HG02852 (cell line): ENCODE data around the gene CHAF1A.

Source experiments
- ATAC-seq: cut with Tn5 transposase; IDR thresholded peaks from one replicate; pipeline ENCODE4 v1.9.1; 2021; ENCODE audit warnings: mild to moderate bottlenecking, moderate library complexity; ENCODE audit not compliant: unreplicated experiment

Gene CHAF1A

DNA sequence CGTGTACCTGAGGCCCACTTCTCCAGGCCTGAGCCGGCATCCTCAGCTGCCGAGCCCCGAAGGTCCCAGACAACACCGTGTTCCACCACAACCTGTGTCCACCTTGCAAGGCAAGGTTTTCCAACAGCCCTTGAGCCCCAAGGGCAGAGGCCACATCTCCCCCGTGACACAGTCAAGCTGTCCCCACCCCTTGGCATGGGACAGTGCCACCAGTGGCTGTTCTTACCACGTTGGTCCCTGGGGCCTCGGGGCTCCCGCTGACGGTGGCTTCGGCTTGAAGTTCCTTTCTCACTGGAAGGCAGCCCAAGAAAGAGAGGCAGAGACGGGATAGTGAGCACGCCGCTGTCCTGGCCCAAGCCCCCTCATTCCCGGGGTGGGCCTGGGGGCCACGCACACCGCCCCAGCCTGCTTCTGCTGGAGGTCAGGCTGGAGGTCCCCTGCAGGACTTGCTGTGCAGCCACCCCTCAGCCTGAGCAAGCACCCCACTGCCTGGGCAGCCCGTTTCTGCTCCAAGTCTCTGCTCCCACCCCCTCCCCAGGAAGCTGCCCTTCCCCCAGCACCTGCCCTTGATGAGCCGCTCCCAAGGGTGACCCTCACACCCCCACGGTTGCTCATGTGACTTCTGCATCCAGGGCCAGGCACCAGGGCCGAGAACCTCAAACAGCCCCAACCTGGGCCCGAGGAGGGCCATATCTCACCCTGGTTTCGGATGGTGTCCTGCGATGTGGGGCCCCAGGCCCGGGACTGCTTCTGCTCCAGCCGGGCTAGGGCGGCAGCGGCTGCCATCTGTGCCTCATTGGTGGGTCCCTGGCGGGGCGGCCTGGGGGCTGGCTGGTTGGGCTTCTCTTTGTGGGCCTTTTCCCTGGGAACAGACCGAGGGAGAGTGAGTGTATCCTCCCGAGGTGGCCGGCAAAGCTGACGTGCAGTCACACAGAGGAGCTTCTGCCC is 51.1 kb downstream of the CHAF1A start:
- no peak for ATAC-seq

DNA sequence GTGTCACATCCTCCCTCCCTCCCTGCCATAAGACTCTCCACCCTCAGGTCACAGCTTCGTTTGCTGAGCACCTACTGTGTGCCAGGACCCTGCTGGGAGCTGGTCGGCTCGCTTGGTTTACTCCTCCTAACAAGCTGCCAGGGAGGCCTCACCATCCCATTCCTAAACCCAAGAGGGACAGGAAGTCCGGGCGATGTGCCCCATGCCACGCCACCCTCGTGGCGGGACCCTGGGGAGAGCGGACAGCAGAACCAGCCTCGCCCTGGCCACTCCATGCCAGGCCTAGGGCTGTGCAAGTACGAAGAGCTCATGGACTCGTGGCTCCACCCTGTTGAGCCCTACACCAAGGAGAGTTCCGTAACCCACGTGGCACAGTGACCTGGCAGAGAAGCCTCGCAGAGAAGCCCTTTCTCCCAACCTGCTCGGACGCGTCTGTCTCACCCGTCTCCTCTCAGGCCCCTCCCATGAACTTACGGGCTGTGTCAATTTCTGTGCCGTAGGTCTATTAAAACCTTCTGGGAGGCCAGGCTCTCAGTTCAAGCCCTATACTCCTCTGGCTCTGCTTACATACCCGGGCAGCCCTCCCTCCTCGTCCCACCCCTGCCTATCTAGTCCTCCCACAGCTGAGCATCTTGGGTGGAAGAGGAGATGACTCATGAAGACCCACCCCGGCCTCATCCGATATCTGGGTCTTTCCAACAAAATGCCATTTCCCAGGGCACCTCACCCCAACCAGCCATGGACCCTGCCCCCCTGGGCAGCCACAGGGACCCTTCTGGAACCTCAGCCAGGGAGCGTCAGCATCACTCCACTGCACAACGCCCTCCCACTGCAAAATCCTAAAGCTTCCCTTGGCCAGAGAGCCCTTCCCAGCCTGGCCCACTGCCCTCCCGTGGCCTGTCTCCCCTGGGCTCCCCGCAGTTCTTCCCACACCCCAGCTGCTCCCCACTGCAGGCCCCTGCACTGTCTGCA is 52.6 kb downstream of the CHAF1A start:
- ATAC-seq = no peak

DNA sequence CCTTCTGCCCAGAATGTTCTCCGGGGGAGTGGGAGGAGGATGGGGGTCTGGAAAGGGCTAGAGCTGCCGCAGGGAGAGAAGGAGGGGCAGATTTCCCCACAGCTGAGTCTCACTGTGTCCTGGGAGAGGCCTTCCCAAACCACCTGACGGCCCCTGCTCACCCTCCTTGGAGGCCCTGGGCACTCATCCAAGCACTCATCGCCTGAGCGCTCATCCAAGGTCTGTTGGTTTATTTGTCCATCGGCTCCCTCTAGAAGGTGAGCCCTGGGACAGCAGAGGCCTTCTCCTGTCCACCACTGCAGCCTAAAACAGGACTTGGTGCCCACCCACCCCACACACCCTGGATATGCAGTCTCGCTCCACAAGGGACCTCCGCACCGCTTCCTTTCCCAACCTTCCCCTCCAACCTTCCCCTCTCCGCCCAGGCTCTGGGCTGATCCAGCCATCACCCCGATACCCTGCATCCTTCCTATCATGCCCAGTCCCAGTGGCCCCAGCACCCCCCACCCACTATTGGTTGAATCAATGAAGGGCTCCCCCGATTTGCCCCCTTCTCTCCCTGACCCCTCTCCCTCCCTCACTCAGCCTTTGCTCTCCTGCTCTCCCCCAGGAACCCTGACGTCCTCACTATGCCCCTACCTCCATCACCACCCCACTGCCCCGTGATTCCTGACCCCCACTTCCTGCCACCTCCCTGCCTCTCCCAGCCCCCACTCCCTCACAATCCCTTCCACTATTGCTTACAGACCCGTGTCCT is 53.5 kb downstream of the CHAF1A start:
- ATAC-seq = no peak

DNA sequence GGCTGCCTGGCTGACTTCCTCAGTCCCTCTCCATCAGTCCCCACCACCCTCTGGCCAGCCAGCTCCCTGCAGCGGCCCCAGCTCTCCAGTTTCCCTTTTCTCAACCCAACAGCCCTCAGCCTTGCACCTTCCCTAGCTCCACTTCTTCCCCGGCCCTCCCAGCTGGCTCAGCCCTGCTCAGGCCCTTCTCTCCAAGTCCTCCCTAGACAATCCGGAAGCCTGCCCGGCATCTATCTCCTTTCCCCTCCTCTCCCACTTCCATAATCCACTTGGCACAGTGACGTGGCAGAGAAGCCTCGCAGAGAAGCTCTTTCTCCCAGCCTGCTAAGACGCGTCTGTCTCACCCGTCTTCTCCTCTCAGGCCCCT is 54.0 kb downstream of the CHAF1A start:
- no peak for ATAC-seq

DNA sequence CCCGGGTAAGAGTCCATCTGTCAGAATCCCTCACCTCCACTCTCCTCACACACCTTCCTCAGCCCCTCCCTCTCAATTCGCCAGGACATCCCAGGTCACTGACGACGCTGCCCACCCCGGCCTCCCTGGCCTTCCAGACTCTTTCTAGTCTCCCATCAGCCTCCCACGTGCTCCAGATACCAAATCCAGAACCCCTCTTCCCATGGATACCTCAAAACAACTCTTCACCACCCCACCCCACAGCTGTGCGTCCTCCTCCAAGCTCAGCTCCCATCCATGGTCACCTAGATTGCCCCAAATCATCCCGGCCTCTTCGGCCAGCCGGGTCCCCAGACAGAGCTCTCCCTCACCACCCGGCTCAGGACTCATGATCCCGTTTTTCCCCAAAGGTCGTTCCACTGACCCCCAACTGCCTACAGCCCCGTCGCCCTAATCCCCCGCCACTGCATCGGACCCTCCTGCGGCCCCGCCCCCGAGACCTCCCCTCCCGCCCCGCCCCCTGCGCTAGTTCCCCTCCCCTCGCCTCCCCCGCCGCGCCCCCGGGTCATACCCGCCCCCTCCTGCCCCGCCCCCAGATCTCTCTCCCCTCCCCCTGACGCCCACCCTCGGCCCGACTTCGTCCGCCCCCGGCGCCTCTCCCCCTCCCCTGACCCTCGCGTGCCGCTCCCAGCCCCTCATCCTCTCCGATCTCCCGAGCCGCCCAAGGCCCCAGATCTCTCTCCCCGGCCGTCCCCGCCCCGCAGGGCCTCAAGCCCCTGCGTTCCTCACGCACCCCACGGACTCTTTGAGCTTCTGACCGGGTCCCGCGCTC is 54.6 kb downstream of the CHAF1A start:
- ATAC-seq = peak; percentile 27

DNA sequence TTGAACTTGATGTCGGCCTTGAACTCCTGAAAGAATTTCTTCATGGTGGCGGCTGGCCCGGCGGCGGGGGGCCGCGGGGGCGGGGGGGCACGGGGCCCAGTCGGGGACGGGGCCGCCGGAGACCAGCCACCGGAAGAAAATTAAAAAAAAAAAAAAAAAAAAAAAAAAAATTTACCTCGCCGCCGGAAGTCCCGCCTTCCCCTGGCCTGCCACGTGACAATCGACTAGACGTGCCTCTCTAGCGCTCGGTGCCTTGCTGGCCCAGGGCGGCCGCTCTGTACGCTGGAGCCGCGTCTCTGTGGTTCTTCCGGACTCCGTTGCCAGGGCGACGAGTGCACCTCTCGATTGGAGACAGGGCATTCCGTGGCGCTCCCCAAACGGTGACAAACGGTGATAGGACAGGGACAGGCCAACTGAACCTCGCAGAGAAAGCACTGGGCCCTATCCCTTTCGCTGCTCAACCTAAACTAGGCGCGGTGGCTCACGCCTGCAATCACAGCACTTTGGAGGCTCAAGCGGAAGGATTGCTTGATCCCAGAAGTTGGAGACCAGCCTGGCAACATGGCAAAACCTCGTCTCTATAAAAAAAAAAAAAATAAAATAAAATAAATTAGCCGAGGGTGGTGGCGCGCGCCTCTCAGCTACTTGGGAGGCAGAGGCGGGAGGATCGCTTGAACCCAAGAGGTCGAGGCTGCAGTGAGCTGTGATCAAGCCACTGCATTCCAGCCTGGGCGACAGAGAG is 55.4 kb downstream of the CHAF1A start, which contains the start of gene UBXN6:
Gene UBXN6 (minus strand): TSS at position 141 of the 742 bp plus-strand sequence. CDS start 97 bp downstream, at position 44.
- ATAC-seq = peak; percentile 79

DNA sequence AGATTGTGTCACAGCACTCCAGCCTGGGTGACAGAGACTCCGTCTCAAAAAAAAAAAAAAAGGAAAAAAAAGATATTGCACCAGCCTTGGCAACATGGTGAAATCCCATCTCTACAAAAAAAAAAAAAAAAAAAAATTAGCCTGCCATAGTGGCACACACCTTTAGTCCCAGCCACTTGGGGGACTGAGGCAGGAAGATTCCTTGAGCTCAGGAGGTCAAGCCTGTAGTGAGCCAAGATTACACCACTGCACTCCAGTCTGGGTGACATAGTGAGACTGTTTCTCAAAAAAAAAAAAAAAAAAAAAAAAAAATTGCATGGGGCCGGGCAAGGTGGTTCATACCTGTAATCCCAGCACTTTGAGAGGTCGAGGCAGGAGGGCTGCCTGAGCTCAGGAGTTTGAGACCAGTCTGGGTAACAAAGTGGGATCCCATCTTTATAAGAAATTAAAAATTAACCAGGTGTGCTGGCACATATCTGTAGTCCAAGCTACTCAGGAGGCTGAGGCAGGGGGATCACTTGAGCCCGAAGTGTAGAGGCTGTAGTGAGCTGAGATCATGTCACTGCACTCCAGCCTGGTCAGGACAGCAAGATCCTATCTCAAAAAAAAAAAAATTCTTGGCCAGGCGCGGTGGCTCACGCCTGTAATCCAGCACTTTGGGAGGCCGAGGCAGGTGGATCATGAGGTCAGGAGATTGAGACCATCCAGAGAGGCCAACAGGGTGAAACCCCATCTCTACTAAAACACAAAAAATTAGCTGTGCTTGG is 62.6 kb downstream of the CHAF1A start:
- ATAC-seq = no peak

GRCh38 chr19:4467835-4468234 is 65.4 kb downstream of the CHAF1A start:
- ATAC-seq = no peak

DNA sequence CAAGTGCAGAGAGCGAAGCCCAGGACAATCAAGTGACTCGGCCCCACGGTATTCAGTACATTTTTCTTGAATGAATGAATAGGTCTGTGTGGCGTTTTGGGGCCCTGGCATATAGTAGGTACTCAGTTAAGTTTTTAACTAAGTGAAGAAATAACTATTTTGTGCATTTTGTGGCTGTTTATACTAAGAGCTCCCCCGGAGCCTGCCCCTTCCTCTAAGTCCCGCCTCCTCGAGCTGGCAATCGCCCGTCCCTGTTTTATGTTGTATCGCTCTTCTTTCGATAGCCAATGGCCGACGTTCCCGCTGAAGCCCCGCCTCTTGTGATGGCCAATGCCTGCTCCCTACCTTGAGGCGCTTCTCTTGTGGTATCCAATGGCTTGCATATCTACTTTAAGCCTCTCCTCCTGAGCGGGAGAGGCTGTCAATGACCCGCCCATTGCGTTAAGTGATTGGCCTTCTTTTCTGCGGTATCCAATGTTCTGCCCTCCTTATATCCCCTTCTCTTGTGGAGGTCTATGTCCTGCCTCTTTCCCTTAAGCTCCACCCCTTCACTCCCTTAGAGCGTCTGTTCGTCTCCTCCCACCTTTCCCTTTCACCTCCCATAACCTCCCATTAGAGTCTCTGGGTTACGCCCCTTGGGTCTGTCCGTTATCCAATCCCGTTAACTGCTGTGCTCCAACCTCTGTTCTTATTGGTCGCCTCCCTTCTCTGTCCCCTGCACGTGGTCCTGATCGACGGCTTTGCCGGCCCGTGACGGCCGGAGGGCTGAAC is 69.1 kb downstream of the CHAF1A start:
- peak; percentile 81 for ATAC-seq

- ATAC-seq = no peak
These were observed 69.9 kb downstream of the CHAF1A start, which contains the start of gene HDGFL2 for GRCh38 chr19:4472174-4472974. HDGFL2 (plus strand) TSS chr19:4472297; CDS start chr19:4472351, 54 bp downstream.

- ATAC-seq = no peak
These were observed 70.7 kb downstream of the CHAF1A start for GRCh38 chr19:4473011-4473762.

- ATAC-seq = no peak
These were observed 71.5 kb downstream of the CHAF1A start for GRCh38 chr19:4473763-4474513.

- ATAC-seq = no peak
These were observed 72.1 kb downstream of the CHAF1A start for GRCh38 chr19:4474514-4475022.

GRCh38 chr19:4477034-4477801 is 74.8 kb downstream of the CHAF1A start:
- no peak for ATAC-seq
